K562 (cell line): ENCODE results near the gene ACOD1.

Source experiments
- CTCF ChIP-seq, 3 experiments: IDR thresholded peaks in 2 of 3; conservative IDR thresholded peaks in 1 of 3; 2 replicates each; pipeline ENCODE4 v1.5.1; 2011 to 2012; ENCODE audit warnings: low read length in 3 of 3, mild to moderate bottlenecking in 3 of 3, control low read depth in 2 of 3, improper control_type of control experiment in 1 of 3, inconsistent platforms in 1 of 3, low read depth in 1 of 3, mixed read lengths in 1 of 3, moderate library complexity in 1 of 3; ENCODE audit not compliant: insufficient read depth in 2 of 3
- EZH2 ChIP-seq: IDR thresholded peaks from 2 replicates; pipeline ENCODE4 v1.6.1; 2012; ENCODE audit warnings: low read depth, mild to moderate bottlenecking, inconsistent platforms, low read length, borderline replicate concordance
- FOXA1 ChIP-seq: fragments of 450-650 bp; IDR thresholded peaks from 2 replicates; pipeline ENCODE4 v1.6.1; 2016; ENCODE audit warnings: mild to moderate bottlenecking, borderline replicate concordance
- FOXO4 ChIP-seq: fragments of 450-650 bp; formaldehyde crosslinking; IDR thresholded peaks from 2 replicates; pipeline ENCODE4 v1.4.0; 2020; ENCODE audit warnings: mild to moderate bottlenecking, moderate library complexity
- KAT2B ChIP-seq: IDR thresholded peaks from one replicate; pipeline ENCODE4 v1.6.1; 2012; ENCODE audit warnings: low read depth, mild to moderate bottlenecking, control low read depth, inconsistent platforms, low read length, moderate library complexity
- MAZ ChIP-seq, 2 experiments: fragments of 450-650 bp in 1 of 2; sonication (generic) in 1 of 2; formaldehyde crosslinking; IDR thresholded peaks in 1 of 2; conservative IDR thresholded peaks in 1 of 2; 2 replicates each; pipeline versions ENCODE4 v1.4.0 to v1.5.0; 2020; ENCODE audit warnings: mild to moderate bottlenecking in 1 of 2, missing genetic modification reagents in 1 of 2
- PRPF4 ChIP-seq: fragments of 200-400 bp; formaldehyde crosslinking; IDR thresholded peaks from one replicate; pipeline ENCODE4 v1.6.1; 2017; ENCODE audit warnings: low read length, low read depth, mild to moderate bottlenecking; ENCODE audit not compliant: insufficient read depth, poor library complexity, severe bottlenecking
- SP1 ChIP-seq: sonication (generic); formaldehyde crosslinking; IDR thresholded peaks from 2 replicates; pipeline ENCODE4 v1.8.1; 2022; ENCODE audit warnings: mild to moderate bottlenecking, missing genetic modification reagents
- TCF3 ChIP-seq: sonication (generic); formaldehyde crosslinking; IDR thresholded peaks from 2 replicates; pipeline ENCODE4 v1.4.0; 2020; ENCODE audit warnings: mild to moderate bottlenecking, missing genetic modification reagents
- ZBTB8A ChIP-seq: fragments of 450-650 bp; IDR thresholded peaks from 2 replicates; pipeline ENCODE4 v1.6.1; 2018; ENCODE audit warnings: mild to moderate bottlenecking, moderate library complexity; ENCODE audit not compliant: partially characterized antibody
- ZC3H11A ChIP-seq: IDR thresholded peaks from 2 replicates; pipeline ENCODE4 v1.6.1; 2012; ENCODE audit warnings: low read depth, low read length, improper control_type of control experiment
- TF ChIP-seq, protein P1 (sequence below): fragments of 250-450 bp; sonication (Bioruptor Pico); IDR thresholded peaks from 2 replicates; pipeline ENCODE4 v1.8.0; 2022; ENCODE audit warnings: inconsistent platforms

DNA sequence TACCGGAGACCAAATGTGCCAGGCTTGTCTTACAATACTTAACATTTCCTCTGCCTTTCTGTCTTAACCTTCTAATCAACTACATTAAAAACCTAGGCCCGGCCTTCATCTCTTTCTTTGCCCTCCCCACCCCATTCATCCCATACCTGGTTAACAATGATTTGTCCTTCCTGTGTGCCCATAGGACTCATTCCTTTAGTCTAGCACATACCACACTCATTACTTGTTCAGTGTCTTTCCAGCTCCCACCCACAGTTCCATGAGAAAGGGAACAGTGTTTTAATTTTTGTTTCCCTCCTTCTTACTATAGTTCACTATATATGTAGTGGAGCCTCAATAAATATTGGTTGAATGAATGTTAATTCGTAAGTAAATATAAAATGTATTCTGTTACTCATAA is 46.0 kb downstream of the ACOD1 start:
- TF ChIP-seq CTCF (IDR thresholded peaks at IDR 0.05 in 2 of 3, conservative IDR thresholded peaks at IDR 0.05 in 1 of 3; ENCODE audit: insufficient read depth in 2 of 3, low read depth in 1 of 3, low read length in 3 of 3) (no peak), FOXO4 (CRISPR knock-in tag) (no peak), KAT2B (no peak), PRPF4 (no peak), ZBTB8A (no peak), TCF3 (CRISPR knock-in tag) (no peak), FOXA1 (no peak), MAZ (CRISPR knock-in tag; conservative IDR thresholded peaks at IDR 0.05 in 1 of 2, IDR thresholded peaks at IDR 0.05 in 1 of 2) (no peak), ZC3H11A (no peak), SP1 (no peak), EZH2 (no peak)
- TF ChIP-seq, protein P1, sequence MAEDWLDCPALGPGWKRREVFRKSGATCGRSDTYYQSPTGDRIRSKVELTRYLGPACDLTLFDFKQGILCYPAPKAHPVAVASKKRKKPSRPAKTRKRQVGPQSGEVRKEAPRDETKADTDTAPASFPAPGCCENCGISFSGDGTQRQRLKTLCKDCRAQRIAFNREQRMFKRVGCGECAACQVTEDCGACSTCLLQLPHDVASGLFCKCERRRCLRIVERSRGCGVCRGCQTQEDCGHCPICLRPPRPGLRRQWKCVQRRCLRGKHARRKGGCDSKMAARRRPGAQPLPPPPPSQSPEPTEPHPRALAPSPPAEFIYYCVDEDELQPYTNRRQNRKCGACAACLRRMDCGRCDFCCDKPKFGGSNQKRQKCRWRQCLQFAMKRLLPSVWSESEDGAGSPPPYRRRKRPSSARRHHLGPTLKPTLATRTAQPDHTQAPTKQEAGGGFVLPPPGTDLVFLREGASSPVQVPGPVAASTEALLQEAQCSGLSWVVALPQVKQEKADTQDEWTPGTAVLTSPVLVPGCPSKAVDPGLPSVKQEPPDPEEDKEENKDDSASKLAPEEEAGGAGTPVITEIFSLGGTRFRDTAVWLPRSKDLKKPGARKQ: no peak
